Activated CD4-positive, alpha-beta memory T cell treated with anti-CD3 and anti-CD28 coated beads, Interleukin-2, amount 10 ng/mL, durations not matched to agents 7 days and 5 days (primary cell): ENCODE results near the gene C17orf107. TPM values are rescaled to one million over a fixed set of nuclear protein-coding genes. Genes with fewer than 3 reads are reported as not detected.

Experiments used
- CTCF ChIA-PET: fragments of 350-600 bp; sonication (Branson Sonifier 250); formaldehyde crosslinking; loops from one replicate; lab custom pipeline; 2021; ENCODE audit warnings: antibody characterized with exemption, inconsistent platforms; lab: Charles Lee
- POLR2A ChIA-PET: fragments of 350-600 bp; sonication (Branson Sonifier 250); formaldehyde crosslinking; loops from one replicate; lab custom pipeline; 2021; ENCODE audit warnings: antibody characterized with exemption; lab: Charles Lee
- DNase-seq: peaks from one replicate; pipeline ENCODE4 v3.0.0-alpha.2; 2020
- H3K27ac Mint-ChIP-seq: one replicate; pipeline ENCODE4 v1.8.0; 2021; ENCODE audit warnings: mild to moderate bottlenecking, mixed read lengths
- H3K27me3 Mint-ChIP-seq: one replicate; pipeline ENCODE4 v1.8.0; 2021; ENCODE audit warnings: mixed read lengths
- H3K36me3 Mint-ChIP-seq: one replicate; pipeline ENCODE4 v1.8.0; 2021; ENCODE audit warnings: low read depth, mixed read lengths
- H3K4me1 Mint-ChIP-seq: one replicate; pipeline ENCODE4 v1.8.0; 2021; ENCODE audit warnings: mixed read lengths
- H3K4me3 Mint-ChIP-seq: one replicate; pipeline ENCODE4 v1.8.0; 2021; ENCODE audit warnings: mild to moderate bottlenecking, mixed read lengths
- H3K9me3 Mint-ChIP-seq: one replicate; pipeline ENCODE4 v1.8.0; 2021; ENCODE audit warnings: mixed read lengths
- total RNA-seq, 2 experiments: library from RNA; stranded (reverse); gene quantifications; one replicate each; pipeline ENCODE4 v1.2.3, GENCODE V29; 2021

The C17orf107 gene
- total RNA-seq, 2 experiments from 2014 or later: 0.58 to 0.98 TPM

DNA sequence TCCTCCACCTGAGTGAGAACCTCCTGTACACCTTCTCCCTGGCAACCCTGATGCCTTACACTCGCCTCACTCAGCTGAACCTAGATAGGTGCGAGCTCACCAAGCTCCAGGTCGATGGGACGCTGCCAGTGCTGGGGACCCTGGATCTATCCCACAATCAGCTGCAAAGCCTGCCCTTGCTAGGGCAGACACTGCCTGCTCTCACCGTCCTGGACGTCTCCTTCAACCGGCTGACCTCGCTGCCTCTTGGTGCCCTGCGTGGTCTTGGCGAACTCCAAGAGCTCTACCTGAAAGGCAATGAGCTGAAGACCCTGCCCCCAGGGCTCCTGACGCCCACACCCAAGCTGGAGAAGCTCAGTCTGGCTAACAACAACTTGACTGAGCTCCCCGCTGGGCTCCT lies 33.4 kb downstream of the C17orf107 start:
- DNase-seq: no peak
- ChIA-PET CTCF (no interaction called here), POLR2A (interaction anchor here (0.6 to 2.9 kb wide), 4 partner anchors 7 to 15 kb away, joined by 3 to 11 read pairs (median 4); partner anchors contain the start of genes PFN1, RNF167 and SLC25A11)
- Mint-ChIP-seq H3K4me3 (no peak overlapping the region), H3K36me3 (peaks cover 32% of the 10 kb centered on the region), H3K4me1 (peaks cover 29% of the 10 kb centered on the region), H3K27me3 (no peaks in the 10 kb centered on the region), H3K9me3 (no peaks in the 10 kb centered on the region), H3K27ac (no peak overlapping the region)

DNA sequence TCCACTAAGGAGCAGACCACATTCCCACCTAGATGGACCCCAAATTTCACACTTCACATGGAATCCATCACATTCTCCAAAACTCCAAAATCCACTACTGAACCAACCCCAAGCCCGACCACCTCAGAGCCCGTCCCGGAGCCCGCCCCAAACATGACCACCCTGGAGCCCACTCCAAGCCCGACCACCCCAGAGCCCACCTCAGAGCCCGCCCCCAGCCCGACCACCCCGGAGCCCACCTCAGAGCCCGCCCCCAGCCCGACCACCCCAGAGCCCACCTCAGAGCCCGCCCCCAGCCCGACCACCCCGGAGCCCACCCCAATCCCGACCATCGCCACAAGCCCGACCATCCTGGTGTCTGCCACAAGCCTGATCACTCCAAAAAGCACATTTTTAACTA lies 34.3 kb downstream of the C17orf107 start:
- DNase-seq: no peak
- no peaks in the 10 kb centered on the region for H3K27me3 Mint-ChIP-seq
- H3K4me3 Mint-ChIP-seq: no peak overlapping the region
- peaks cover 41% of the 10 kb centered on the region for H3K36me3 Mint-ChIP-seq
- no peaks in the 10 kb centered on the region for H3K9me3 Mint-ChIP-seq
- ChIA-PET CTCF (interaction anchor here (1.0 kb wide), 1 partner anchor 25 kb away, joined by 3 read pairs; no protein-coding TSS in a partner anchor), POLR2A (interaction anchor here (0.9 to 15.9 kb wide), 4 partner anchors 14 to 97 kb away, joined by 3 to 229 read pairs (median 4); partner anchors contain the start of genes ENO3 and PFN1)
- no peak overlapping the region for H3K27ac Mint-ChIP-seq
- peaks cover 38% of the 10 kb centered on the region for H3K4me1 Mint-ChIP-seq

GRCh38 chr17:4934173-4934979 lies 35.0 kb downstream of the C17orf107 start:
- Mint-ChIP-seq H3K4me1 (peaks cover 42% of the 10 kb centered on the region), H3K9me3 (no peaks in the 10 kb centered on the region), H3K27me3 (no peaks in the 10 kb centered on the region), H3K27ac (no peak overlapping the region), H3K36me3 (peaks cover 46% of the 10 kb centered on the region), H3K4me3 (no peak overlapping the region)
- DNase-seq: no peak
- CTCF ChIA-PET: interaction anchor here (1.0 kb wide), 1 partner anchor 26 kb away, joined by 3 read pairs; no protein-coding TSS in a partner anchor
- POLR2A ChIA-PET: interaction anchor here (0.9 to 15.9 kb wide), 5 partner anchors 14 to 96 kb away, joined by 3 to 229 read pairs (median 3); partner anchors contain the start of genes ENO3 and PFN1

DNA sequence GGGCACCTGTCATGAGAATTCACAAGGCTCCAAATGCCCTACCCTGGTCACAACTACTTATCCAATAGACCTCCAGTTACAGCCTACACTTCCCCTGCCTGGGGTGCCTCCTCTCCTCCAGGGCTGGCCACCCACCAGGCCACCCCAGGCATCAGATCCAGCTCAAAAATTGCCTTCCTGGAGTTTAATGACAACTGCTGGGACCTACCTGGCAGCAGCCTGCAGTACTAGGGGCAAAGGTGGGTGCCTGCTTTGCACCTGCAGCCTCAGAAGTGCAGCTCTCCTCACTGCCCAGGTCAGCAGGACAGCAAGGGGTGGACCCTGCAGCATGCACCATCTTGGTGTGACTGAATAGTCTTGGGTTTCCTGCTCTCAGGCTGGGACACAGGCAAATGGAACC lies 36.3 kb downstream of the C17orf107 start:
- Mint-ChIP-seq H3K4me1 (peaks cover 42% of the 10 kb centered on the region), H3K9me3 (no peaks in the 10 kb centered on the region), H3K27me3 (no peaks in the 10 kb centered on the region), H3K36me3 (peaks cover 52% of the 10 kb centered on the region), H3K4me3 (no peak overlapping the region), H3K27ac (no peak overlapping the region)
- ChIA-PET CTCF (no interaction called here), POLR2A (interaction anchor here (1.2 to 15.9 kb wide), 2 partner anchors 18 to 27 kb away, joined by 3 to 229 read pairs; partner anchors contain the start of genes ENO3 and PFN1)
- no peak for DNase-seq

DNA sequence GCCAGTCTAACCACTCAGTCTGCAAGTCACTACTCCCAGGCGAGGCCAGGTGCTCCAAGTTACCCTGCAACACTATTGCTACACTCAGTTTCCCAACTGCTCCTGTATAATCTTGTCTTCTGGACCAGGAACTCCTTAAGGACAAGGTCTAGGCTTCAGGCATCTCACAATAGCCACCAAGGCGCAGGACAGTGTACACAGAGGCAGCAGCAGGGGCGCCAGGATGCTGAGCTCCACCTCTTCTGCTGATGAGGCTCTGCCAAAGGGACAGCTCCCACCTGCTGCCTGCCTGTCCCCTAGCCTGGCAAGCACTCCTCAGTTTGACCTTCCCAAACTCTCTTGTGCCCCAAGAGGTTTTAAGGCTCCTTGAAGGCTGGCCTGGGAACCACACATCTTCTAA lies 37.1 kb downstream of the C17orf107 start:
- peaks cover 56% of the 10 kb centered on the region for H3K36me3 Mint-ChIP-seq
- no peak for DNase-seq
- H3K27me3 Mint-ChIP-seq: no peaks in the 10 kb centered on the region
- CTCF ChIA-PET: interaction anchor here (1.0 kb wide), 1 partner anchor 126 kb away, joined by 3 read pairs; no protein-coding TSS in a partner anchor
- no peak overlapping the region for H3K4me3 Mint-ChIP-seq
- POLR2A ChIA-PET: interaction anchor here (1.1 to 15.9 kb wide), 4 partner anchors 11 to 37 kb away, joined by 3 to 229 read pairs (median 14); partner anchors contain the start of genes ENO3 and PFN1
- H3K9me3 Mint-ChIP-seq: no peaks in the 10 kb centered on the region
- no peak overlapping the region for H3K27ac Mint-ChIP-seq
- H3K4me1 Mint-ChIP-seq: peaks cover 42% of the 10 kb centered on the region

- peaks cover 67% of the 10 kb centered on the region for H3K36me3 Mint-ChIP-seq
- H3K4me1 Mint-ChIP-seq: peaks cover 53% of the 10 kb centered on the region
- no peaks in the 10 kb centered on the region for H3K27me3 Mint-ChIP-seq
Observed at GRCh38 chr17:4937553-4937952, 38.2 kb downstream of the C17orf107 start.

DNA sequence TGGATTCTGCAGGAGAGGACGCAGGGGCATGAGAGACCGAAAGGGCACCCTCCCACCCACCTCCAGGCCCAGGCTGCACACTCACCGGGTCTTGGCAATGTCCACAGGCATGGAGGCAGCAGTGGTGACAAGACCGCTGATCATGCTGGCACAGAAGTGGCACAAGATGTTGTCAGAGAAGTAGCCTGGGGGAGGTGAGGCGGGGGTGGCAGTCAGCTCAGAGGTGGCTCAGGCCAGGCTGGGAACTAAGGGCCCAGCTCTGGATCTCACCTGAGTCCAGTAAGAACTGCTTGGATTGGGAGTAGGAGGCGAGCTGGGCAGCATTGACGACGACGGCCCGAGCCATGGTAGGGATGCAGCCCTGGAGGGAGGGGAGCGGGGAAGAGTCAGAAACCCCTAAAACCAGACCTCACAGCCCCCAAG lies 38.7 kb downstream of the C17orf107 start:
- ChIA-PET CTCF (interaction anchor here (2.7 kb wide), 1 partner anchor 29 kb away, joined by 29 read pairs; no protein-coding TSS in a partner anchor), POLR2A (interaction anchor here (1.3 to 20.7 kb wide), 4 partner anchors 13 to 31 kb away, joined by 3 to 711 read pairs (median 128); partner anchors contain the start of genes ENO3, PFN1 and SPAG7)
- Mint-ChIP-seq H3K27ac (peak overlapping the region; percentile 58), H3K27me3 (no peaks in the 10 kb centered on the region), H3K4me3 (peak overlapping the region; percentile 96), H3K36me3 (peaks cover 73% of the 10 kb centered on the region), H3K4me1 (peaks cover 58% of the 10 kb centered on the region), H3K9me3 (no peaks in the 10 kb centered on the region)
- DNase-seq: no peak

More at GRCh38 chr17:4937553-4937952, 38.2 kb downstream of the C17orf107 start:
- ChIA-PET CTCF (interaction anchor here (1.0 kb wide), 1 partner anchor 125 kb away, joined by 3 read pairs; no protein-coding TSS in a partner anchor), POLR2A (interaction anchor here (1.3 to 20.7 kb wide), 4 partner anchors 13 to 31 kb away, joined by 3 to 711 read pairs (median 128); partner anchors contain the start of genes ENO3, PFN1 and SPAG7)
- Mint-ChIP-seq H3K4me3 (peak overlapping the region; percentile 96), H3K9me3 (no peaks in the 10 kb centered on the region), H3K27ac (no peak overlapping the region)
- DNase-seq: no peak

DNA sequence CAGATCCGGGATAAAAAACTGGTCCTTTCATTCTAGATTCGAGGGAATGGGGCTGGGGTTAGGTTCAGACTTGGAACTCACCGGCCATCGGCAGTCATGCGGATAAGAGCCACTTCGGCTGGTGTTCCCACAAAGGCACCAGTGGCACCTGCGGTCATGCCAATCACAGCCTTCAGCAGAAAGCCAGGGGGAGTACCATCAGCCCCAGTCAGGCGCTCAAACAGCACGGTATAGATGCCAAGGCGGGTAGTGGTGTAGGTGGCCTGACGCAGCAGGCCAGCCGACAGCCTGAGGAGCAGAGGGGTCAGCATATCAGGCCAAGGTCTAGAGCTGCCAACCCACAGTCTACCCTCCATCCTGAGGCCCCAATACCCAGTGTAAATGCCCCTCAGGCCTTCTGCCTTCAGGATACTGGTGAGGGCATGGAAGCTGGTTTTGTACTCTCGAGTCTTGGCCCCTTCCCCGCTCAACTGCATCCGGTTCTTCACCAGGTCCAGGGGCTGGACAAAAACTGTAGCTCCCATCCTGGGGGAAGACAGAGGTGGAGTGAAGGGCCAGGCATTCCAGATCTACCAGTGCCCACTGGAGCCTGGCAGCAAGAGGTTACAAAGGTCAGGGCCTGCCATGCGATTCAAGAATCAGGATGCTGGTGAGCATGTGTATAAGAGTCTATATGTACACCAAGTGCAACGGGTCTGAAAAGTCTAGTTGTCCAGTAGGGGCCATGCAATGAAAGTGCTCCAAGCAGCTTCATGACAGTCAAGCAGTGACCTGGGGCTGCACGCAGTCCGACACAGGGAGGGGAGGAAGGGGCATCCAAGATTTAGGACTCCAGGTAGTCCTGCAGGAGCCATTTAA lies 39.6 kb downstream of the C17orf107 start:
- Mint-ChIP-seq H3K4me3 (peak overlapping the region; percentile 96), H3K4me1 (peaks cover 60% of the 10 kb centered on the region), H3K9me3 (no peaks in the 10 kb centered on the region), H3K27ac (peak overlapping the region; percentile 100), H3K36me3 (peaks cover 79% of the 10 kb centered on the region), H3K27me3 (no peaks in the 10 kb centered on the region)
- CTCF ChIA-PET: interaction anchor here (0.7 to 2.7 kb wide), 9 partner anchors 10 to 372 kb away, joined by 4 to 29 read pairs (median 6); partner anchors contain the start of gene SPAG7
- DNase-seq: no peak
- POLR2A ChIA-PET: interaction anchor here (0.8 to 20.7 kb wide), 16 partner anchors 8 to 796 kb away, joined by 3 to 711 read pairs (median 7); partner anchors contain the start of genes CYB5D2, ENO3, GP1BA and INCA1

GRCh38 chr17:4939546-4939795 lies 40.1 kb downstream of the C17orf107 start:
- peaks cover 60% of the 10 kb centered on the region for H3K4me1 Mint-ChIP-seq
- H3K27ac Mint-ChIP-seq: peak overlapping the region; percentile 100
- peaks cover 83% of the 10 kb centered on the region for H3K36me3 Mint-ChIP-seq
- DNase-seq: no peak
- no peaks in the 10 kb centered on the region for H3K9me3 Mint-ChIP-seq
- ChIA-PET CTCF (interaction anchor here (0.7 to 2.7 kb wide), 17 partner anchors 9 to 372 kb away, joined by 3 to 29 read pairs (median 5); partner anchors contain the start of genes ARRB2, C17orf107, PFN1 and SPAG7), POLR2A (interaction anchor here (0.8 to 20.7 kb wide), 23 partner anchors 8 to 796 kb away, joined by 3 to 711 read pairs (median 7); partner anchors contain the start of genes C17orf107, CAMTA2, CYB5D2 and ENO3)
- peak overlapping the region; percentile 96 for H3K4me3 Mint-ChIP-seq
- H3K27me3 Mint-ChIP-seq: no peaks in the 10 kb centered on the region

GRCh38 chr17:4939796-4940554 lies 40.6 kb downstream of the C17orf107 start, which contains the start of the genes RNF167 and SLC25A11:
Gene RNF167 (plus strand): TSS chr17:4940268. CDS start chr17:4940910, 642 bp downstream.
Gene SLC25A11 (minus strand): TSS chr17:4940046. CDS start chr17:4939910, 136 bp downstream.
- peak; percentile 98 for DNase-seq
- Mint-ChIP-seq H3K4me1 (peaks cover 60% of the 10 kb centered on the region), H3K4me3 (peak within 1 kb of the TSS; percentile 96), H3K36me3 (peaks cover 85% of the 10 kb centered on the region), H3K27me3 (no peaks in the 10 kb centered on the region), H3K9me3 (no peaks in the 10 kb centered on the region), H3K27ac (peak within 1 kb of the TSS; percentile 100)
- POLR2A ChIA-PET: interaction anchor here (0.8 to 20.7 kb wide), 25 partner anchors 9 to 797 kb away, joined by 3 to 711 read pairs (median 6); partner anchors contain the start of genes C17orf107, CAMTA2, CYB5D2 and ENO3
- CTCF ChIA-PET: interaction anchor here (0.6 to 2.7 kb wide), 21 partner anchors 9 to 373 kb away, joined by 3 to 29 read pairs (median 4); partner anchors contain the start of genes ARRB2, C17orf107, CAMTA2 and CHRNE
